ENCODE results near the gene DAZAP1. TPM values are rescaled to one million over a fixed set of nuclear protein-coding genes. Genes with fewer than 3 reads are reported as not detected.
A peak's percentile ranks its signal among the peaks of the same experiment; 100 is the strongest.

Gene DAZAP1
- total RNA-seq, 2 donors from 2014 or later = 34.9 to 76.9 TPM

- ATAC-seq (ENCODE audit: insufficient number of reproducible peaks, low FRiP score, low read depth) = no peak
- peak overlapping the region in 1 of 2 donors; percentile 2 for H3K27ac ChIP-seq
- DNase-seq (ENCODE audit: low spot score) = no peak
- H3K27me3 ChIP-seq (replicated peaks; ENCODE audit: insufficient read depth) = no peaks in the 10 kb centered on the region
- peaks cover 32 to 56% of the 10 kb centered on the region in 2 donors for H3K4me1 ChIP-seq (ENCODE audit: control insufficient read depth in 1 of 2, low read depth in 2 of 2)
- peak overlapping the region; percentile 99 for H3K4me3 ChIP-seq
- TF ChIP-seq CTCF (IDR thresholded peaks at IDR 0.05) = no peak
- H3K9me3 ChIP-seq = no peaks in the 10 kb centered on the region
- no peaks in the 10 kb centered on the region for H3K36me3 ChIP-seq
Measured at GRCh38 chr19:1410136-1410786, 2.9 kb downstream of the DAZAP1 start.

DNA sequence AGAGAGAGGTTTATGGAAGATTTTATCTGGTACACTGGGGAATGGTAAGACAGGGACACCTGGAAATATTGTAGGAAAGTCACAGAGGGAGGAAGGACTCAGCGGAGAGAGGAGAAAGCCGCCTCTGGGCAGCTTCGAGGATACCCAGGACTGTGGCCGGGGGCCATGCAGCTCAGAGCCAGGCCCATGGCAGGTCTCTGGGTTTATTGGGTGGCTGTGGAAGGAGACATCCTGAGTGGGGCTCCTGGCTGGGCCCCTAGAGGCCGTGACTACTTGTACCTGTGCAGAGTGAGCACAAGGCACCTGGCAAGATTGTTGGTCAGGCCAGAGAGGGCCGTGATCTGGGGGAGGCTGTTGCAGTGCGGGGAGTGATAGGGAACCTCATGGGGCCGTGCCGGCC, 3.4 kb downstream of the DAZAP1 start:
- no peaks in the 10 kb centered on the region for H3K36me3 ChIP-seq
- H3K27me3 ChIP-seq (replicated peaks; ENCODE audit: insufficient read depth) = no peaks in the 10 kb centered on the region
- ATAC-seq (ENCODE audit: insufficient number of reproducible peaks, low FRiP score, low read depth) (no peak), DNase-seq (ENCODE audit: low spot score) (no peak)
- no peak overlapping the region for H3K4me3 ChIP-seq
- H3K4me1 ChIP-seq (ENCODE audit: control insufficient read depth in 1 of 2, low read depth in 2 of 2) = peaks cover 35 to 62% of the 10 kb centered on the region in 2 donors
- peak overlapping the region in 1 of 2 donors; percentile 8 for H3K27ac ChIP-seq
- H3K9me3 ChIP-seq = no peaks in the 10 kb centered on the region
- no peak for TF ChIP-seq CTCF (IDR thresholded peaks at IDR 0.05)

DNA sequence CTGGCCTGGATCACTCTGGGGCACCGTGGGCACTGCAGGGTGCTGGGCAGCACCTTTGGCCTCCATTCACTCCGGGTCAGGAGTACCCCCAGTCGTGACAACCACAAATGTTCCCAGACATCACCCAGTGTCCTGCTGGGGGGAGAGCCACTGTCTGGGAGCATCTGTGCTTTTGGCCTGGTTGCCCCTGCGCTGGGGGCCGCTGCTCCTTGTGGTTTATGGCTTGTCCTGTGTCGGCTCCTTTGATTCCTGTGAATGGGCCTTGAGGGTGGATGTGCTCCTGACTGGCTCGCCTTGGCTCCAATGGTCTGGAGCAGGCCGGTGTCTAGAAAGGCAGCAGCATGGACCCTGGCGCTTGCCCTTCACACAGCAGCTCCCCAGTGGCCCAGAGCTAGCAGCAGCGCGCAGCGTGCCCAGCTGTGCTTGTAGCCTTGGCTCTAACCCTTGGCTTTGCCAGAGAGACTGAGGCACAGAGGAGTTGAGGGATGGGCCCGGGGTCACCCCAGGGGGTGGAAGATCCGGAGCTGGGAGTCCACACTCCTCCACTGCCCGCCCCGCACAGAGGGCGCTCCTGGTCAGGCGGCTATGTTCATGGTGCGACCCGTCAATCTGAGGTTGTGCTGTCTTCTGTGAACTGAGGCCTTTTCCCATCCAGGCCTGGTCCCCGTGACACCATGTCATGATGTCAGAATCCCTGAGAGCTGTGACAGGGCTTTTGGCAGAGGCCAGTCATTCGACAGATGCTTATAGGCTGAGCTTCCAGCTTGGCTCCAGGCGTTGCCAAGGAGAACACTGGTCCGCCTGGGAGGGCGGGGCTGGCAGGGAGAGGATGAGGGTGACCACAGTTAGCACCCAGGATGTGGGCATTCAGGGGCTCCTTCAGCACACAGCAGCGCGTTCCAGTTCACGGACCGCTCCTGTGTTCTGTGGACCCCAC, 4.1 kb downstream of the DAZAP1 start:
- no peaks in the 10 kb centered on the region for H3K36me3 ChIP-seq
- H3K27ac ChIP-seq = peak overlapping the region in 1 of 2 donors; percentile 8
- ATAC-seq (ENCODE audit: insufficient number of reproducible peaks, low FRiP score, low read depth) (no peak), DNase-seq (ENCODE audit: low spot score) (peak; percentile 24)
- no peak overlapping the region for H3K4me3 ChIP-seq
- H3K4me1 ChIP-seq (ENCODE audit: control insufficient read depth in 1 of 2, low read depth in 2 of 2) = peaks cover 42 to 68% of the 10 kb centered on the region in 2 donors
- no peak for TF ChIP-seq CTCF (IDR thresholded peaks at IDR 0.05)
- H3K9me3 ChIP-seq = no peaks in the 10 kb centered on the region
- no peaks in the 10 kb centered on the region for H3K27me3 ChIP-seq (replicated peaks; ENCODE audit: insufficient read depth)

GRCh38 chr19:1412323-1412923, 5.0 kb downstream of the DAZAP1 start:
- Histone ChIP-seq H3K36me3 (peaks cover 1% of the 10 kb centered on the region), H3K27me3 (replicated peaks; ENCODE audit: insufficient read depth) (no peaks in the 10 kb centered on the region), H3K9me3 (no peaks in the 10 kb centered on the region), H3K4me3 (no peak overlapping the region), H3K27ac (no peak overlapping the region), H3K4me1 (ENCODE audit: control insufficient read depth in 1 of 2, low read depth in 2 of 2) (peaks cover 48 to 74% of the 10 kb centered on the region in 2 donors)
- no peak for TF ChIP-seq CTCF (IDR thresholded peaks at IDR 0.05)
- DNase-seq (ENCODE audit: low spot score) (no peak), ATAC-seq (ENCODE audit: insufficient number of reproducible peaks, low FRiP score, low read depth) (no peak)

Measured in thoracic aorta (tissue), 2 donors.